ENCODE measurements around the gene RPL36AL. TPM values are rescaled to one million over a fixed set of nuclear protein-coding genes. Genes with fewer than 3 reads are reported as not detected.
A peak's percentile ranks its signal among the peaks of the same experiment; 100 is the strongest.
"Not testable (repeated sequence)": the region's sequence is repeated elsewhere in the genome, so short reads cannot be mapped to it uniquely, and the experiment has no call there.

RPL36AL gene
- total and polyA plus RNA-seq, 4 donors = 117 to 729 (median 251) TPM

DNA sequence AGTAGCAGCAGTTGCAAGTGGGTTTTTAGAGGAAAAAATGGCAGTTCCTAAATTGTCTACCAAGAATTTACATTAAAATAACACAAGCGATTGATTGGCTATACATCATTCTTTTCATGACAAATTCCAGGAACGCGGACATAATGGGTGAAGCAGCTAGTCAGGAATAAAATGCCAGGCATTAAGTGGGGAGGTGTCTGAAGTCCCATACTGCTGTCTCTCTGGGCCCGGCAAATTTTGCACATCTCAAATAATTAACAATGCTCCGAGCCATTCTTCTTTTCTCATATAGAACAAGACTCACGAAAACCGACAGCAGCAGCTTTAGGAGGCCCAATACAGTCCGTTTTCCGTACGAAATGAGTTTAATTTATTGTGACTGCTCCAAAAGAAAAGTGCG lies 696 bp downstream of the RPL36AL start:
- Histone ChIP-seq H3K27ac (ENCODE audit: low read depth in 1 of 2, low read length in 1 of 2) (peak overlapping the region; percentile 85 to 96), H3K9ac (ENCODE audit: insufficient read depth in 1 of 2, low read length in 2 of 2) (peak overlapping the region; percentile 75 to 95), H3K27me3 (ENCODE audit: control insufficient read depth in 3 of 3, insufficient read depth in 3 of 3, low read length in 2 of 3) (no peaks in the 10 kb centered on the region), H3K9me3 (ENCODE audit: control insufficient read depth in 4 of 4, insufficient read depth in 3 of 4, low read length in 3 of 4) (no peaks in the 10 kb centered on the region), H3K4me3 (peak overlapping the region; percentile 94), H3K4me1 (ENCODE audit: control insufficient read depth in 5 of 5, insufficient read depth in 5 of 5, low read length in 5 of 5) (peaks cover 4 to 33% (median 11%) of the 10 kb centered on the region in 5 donors), H3K36me3 (ENCODE audit: control insufficient read depth in 4 of 4, insufficient read depth in 4 of 4, low read length in 4 of 4) (peaks cover 4 to 18% (median 11%) of the 10 kb centered on the region in 4 donors)
- ATAC-seq (ENCODE audit: insufficient read depth, low FRiP score) (no peak), DNase-seq (no peak)
- WGBS, 2 donors = 1 to 2% methylated on average over 11 of the region's 11 CpGs
- TF ChIP-seq, protein P1, sequence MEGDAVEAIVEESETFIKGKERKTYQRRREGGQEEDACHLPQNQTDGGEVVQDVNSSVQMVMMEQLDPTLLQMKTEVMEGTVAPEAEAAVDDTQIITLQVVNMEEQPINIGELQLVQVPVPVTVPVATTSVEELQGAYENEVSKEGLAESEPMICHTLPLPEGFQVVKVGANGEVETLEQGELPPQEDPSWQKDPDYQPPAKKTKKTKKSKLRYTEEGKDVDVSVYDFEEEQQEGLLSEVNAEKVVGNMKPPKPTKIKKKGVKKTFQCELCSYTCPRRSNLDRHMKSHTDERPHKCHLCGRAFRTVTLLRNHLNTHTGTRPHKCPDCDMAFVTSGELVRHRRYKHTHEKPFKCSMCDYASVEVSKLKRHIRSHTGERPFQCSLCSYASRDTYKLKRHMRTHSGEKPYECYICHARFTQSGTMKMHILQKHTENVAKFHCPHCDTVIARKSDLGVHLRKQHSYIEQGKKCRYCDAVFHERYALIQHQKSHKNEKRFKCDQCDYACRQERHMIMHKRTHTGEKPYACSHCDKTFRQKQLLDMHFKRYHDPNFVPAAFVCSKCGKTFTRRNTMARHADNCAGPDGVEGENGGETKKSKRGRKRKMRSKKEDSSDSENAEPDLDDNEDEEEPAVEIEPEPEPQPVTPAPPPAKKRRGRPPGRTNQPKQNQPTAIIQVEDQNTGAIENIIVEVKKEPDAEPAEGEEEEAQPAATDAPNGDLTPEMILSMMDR (IDR thresholded peaks at IDR 0.05; ENCODE audit: control extremely low read depth, extremely low read depth) = no peak

DNA sequence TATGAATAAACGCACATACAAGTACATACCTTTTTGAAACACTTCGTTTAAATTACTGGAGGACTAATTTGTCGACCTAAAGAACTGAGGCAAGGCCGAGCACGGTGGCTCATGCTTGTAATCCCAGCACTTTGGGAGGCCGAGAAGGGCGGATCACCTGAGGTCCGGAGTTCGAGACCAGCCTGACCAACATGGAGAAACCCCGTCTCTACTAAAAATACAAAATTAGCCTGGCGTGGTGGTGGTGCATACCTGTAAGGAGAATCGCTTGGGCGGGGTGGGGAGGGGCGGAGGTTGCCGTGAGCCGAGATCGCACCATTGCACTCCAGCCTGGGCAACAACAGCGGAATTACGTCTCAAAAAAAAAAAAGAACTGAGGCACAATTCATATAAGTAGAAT lies 1.2 kb downstream of the RPL36AL start:
- peak overlapping the region; percentile 94 for H3K4me3 ChIP-seq
- H3K27me3 ChIP-seq (ENCODE audit: control insufficient read depth in 3 of 3, insufficient read depth in 3 of 3, low read length in 2 of 3) = not testable (repeated sequence)

DNA sequence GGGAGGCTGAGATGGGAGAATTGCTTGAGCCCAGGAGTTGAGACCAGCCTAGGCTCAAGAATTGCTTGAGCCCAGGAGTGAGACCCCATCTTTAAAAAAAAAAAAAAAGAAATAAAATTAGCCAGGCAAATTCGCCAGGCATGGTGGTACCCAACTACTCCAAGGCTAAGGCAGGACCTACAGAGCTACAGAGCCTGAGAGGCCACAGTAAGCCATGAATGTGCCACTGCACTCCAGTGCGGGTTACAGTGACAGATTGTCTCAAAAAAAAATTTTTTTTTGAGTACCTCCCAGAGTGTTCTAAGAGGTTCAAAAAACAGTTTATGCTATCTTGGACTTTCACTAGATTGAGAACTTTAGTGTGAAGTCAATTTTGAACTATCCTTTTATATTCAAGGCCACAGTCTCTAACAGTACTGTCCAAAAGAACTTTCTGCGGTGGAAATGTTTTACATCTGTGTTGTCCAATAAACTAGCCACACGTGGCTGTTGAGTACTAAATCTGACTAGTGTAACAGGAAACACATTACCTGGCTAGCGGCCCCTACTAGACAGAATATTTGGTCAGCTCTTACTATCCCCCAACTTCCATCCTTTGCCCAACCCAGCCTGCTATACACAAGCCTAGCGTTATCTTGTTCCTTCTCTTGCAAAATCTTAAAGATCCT lies 2.4 kb downstream of the RPL36AL start:
- Histone ChIP-seq H3K27ac (ENCODE audit: low read depth in 1 of 2, low read length in 1 of 2) (no peak overlapping the region), H3K27me3 (ENCODE audit: control insufficient read depth in 3 of 3, insufficient read depth in 3 of 3, low read length in 2 of 3) (no peaks in the 10 kb centered on the region), H3K36me3 (ENCODE audit: control insufficient read depth in 4 of 4, insufficient read depth in 4 of 4, low read length in 4 of 4) (peaks cover 4 to 18% (median 10%) of the 10 kb centered on the region in 4 donors), H3K9me3 (ENCODE audit: control insufficient read depth in 4 of 4, insufficient read depth in 3 of 4, low read length in 3 of 4) (no peaks in the 10 kb centered on the region), H3K4me1 (ENCODE audit: control insufficient read depth in 5 of 5, insufficient read depth in 5 of 5, low read length in 5 of 5) (peaks cover 4 to 25% (median 11%) of the 10 kb centered on the region in 5 donors), H3K9ac (ENCODE audit: insufficient read depth in 1 of 2, low read length in 2 of 2) (no peak overlapping the region), H3K4me3 (no peak overlapping the region)
- TF ChIP-seq, protein P1 (IDR thresholded peaks at IDR 0.05; ENCODE audit: control extremely low read depth, extremely low read depth) = no peak
- DNase-seq (no peak), ATAC-seq (ENCODE audit: insufficient read depth, low FRiP score) (no peak)
- 69 to 87% methylated on average over 6 of the region's 6 CpGs for WGBS, 2 donors

More for the DNA sequence above, 1.2 kb downstream of the RPL36AL start:
- Histone ChIP-seq H3K9ac (ENCODE audit: insufficient read depth in 1 of 2, low read length in 2 of 2) (peak overlapping the region; percentile 75 to 95), H3K4me1 (ENCODE audit: control insufficient read depth in 5 of 5, insufficient read depth in 5 of 5, low read length in 5 of 5) (peaks cover 4 to 33% (median 11%) of the 10 kb centered on the region in 5 donors), H3K36me3 (ENCODE audit: control insufficient read depth in 4 of 4, insufficient read depth in 4 of 4, low read length in 4 of 4) (peaks cover 4 to 18% (median 11%) of the 10 kb centered on the region in 4 donors)
- H3K9me3 ChIP-seq (ENCODE audit: control insufficient read depth in 4 of 4, insufficient read depth in 3 of 4, low read length in 3 of 4); DNase-seq; ATAC-seq (ENCODE audit: insufficient read depth, low FRiP score); H3K27ac ChIP-seq (ENCODE audit: low read depth in 1 of 2, low read length in 1 of 2): not testable (repeated sequence)
- WGBS, 2 donors = 71 to 84% methylated on average over 19 of the region's 19 CpGs

DNA sequence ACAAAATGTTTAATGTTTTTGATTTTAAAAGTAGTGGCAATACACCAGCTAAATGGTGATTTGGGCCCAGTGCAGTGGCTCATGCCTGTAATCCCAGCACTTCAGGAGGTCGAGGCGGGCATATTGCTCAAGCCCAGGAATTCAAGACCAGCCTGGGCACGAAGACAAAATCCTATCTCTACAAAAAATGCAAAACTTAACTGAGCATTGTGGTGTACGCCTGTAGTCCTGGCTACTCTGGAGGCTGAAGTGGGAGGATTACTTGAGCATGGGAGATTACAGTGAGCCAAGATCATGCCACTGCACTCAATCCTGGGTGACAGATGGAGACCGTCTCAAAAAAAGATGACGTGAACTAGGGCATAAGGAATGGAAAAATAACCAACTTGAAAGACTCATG lies 4.7 kb downstream of the RPL36AL start:
- Histone ChIP-seq H3K9ac (ENCODE audit: insufficient read depth in 1 of 2, low read length in 2 of 2) (no peak overlapping the region), H3K27ac (ENCODE audit: low read depth in 1 of 2, low read length in 1 of 2) (no peak overlapping the region), H3K9me3 (ENCODE audit: control insufficient read depth in 4 of 4, insufficient read depth in 3 of 4, low read length in 3 of 4) (no peaks in the 10 kb centered on the region), H3K4me3 (no peak overlapping the region), H3K4me1 (ENCODE audit: control insufficient read depth in 5 of 5, insufficient read depth in 5 of 5, low read length in 5 of 5) (peaks cover 0 to 8% (median 0%) of the 10 kb centered on the region in 5 donors), H3K36me3 (ENCODE audit: control insufficient read depth in 4 of 4, insufficient read depth in 4 of 4, low read length in 4 of 4) (peaks cover 4 to 14% (median 8%) of the 10 kb centered on the region in 4 donors), H3K27me3 (ENCODE audit: control insufficient read depth in 3 of 3, insufficient read depth in 3 of 3, low read length in 2 of 3) (no peaks in the 10 kb centered on the region)
- WGBS, 2 donors = 88 to 92% methylated on average over 6 of the region's 6 CpGs
- TF ChIP-seq, protein P1 (IDR thresholded peaks at IDR 0.05; ENCODE audit: control extremely low read depth, extremely low read depth) = no peak
- ATAC-seq (ENCODE audit: insufficient read depth, low FRiP score) = no peak
- no peak for DNase-seq

Data from lung (tissue), 12 donors.